HepG2 (cell line): ENCODE data around the gene TFAP2B. TPM values are rescaled to one million over a fixed set of nuclear protein-coding genes. Genes with fewer than 3 reads are reported as not detected.

Experiments
- ATAC-seq: fragments of 200-7000 bp; cut with Tn5 transposase; 3 replicates; pipeline ENCODE4 v1.9.1; 2020; ENCODE audit warnings: mild to moderate bottlenecking, moderate library complexity
- BruUV-seq: library from RNA; stranded (reverse); fragments of 400-500 nt; replicated peaks from 2 replicates; lab custom pipeline; 2021; lab: Mats Ljungman, UMichigan
- CTCF ChIA-PET: fragments of 300-600 bp; formaldehyde crosslinking; extraction: SDS; loops from one replicate; lab custom pipeline; 2021; ENCODE audit warnings: low total read pairs, inconsistent platforms, low intra/inter-chr PET ratio; lab: Yijun Ruan, JAX
- POLR2A ChIA-PET: fragments of 350-600 bp; sonication (Branson Sonifier 250); formaldehyde crosslinking; loops from one replicate; lab custom pipeline; 2020; ENCODE audit warnings: antibody characterized with exemption, inconsistent platforms; lab: Yijun Ruan, JAX
- DNase-seq: peaks from one replicate; pipeline ENCODE4 v3.0.0-alpha.2; 2015; ENCODE audit warnings: low spot score
- FAIRE-seq: peaks from 3 replicates; lab custom pipeline; 2011; peaks lifted over from hg19 to GRCh38; lab: Jason Lieb, UNC
- H2AFZ ChIP-seq: one replicate; pipeline ENCODE4 v1.6.1; 2011; ENCODE audit warnings: low read length, inconsistent platforms
- H3K27ac ChIP-seq: fragments of 300-600 bp; 3 replicates; pipeline ENCODE4 v1.8.0; 2011; ENCODE audit warnings: mixed run types, mild to moderate bottlenecking, mixed read lengths, low read length, inconsistent platforms; ENCODE audit not compliant: insufficient read depth; ENCODE audit errors: extremely low read length
- H3K27me3 ChIP-seq, 2 experiments: fragments of 200-600 bp in 1 of 2; 2 replicates in 1 of 2; 3 replicates in 1 of 2; pipeline versions ENCODE4 v1.6.0 to v1.8.0; 2011; ENCODE audit warnings: low read length in 2 of 2, mild to moderate bottlenecking in 2 of 2, moderate library complexity in 2 of 2, inconsistent platforms in 1 of 2; ENCODE audit not compliant: insufficient read depth in 2 of 2, control insufficient read depth in 1 of 2
- H3K36me3 ChIP-seq, 2 experiments: fragments of 200-600 bp in 1 of 2; replicated peaks in 1 of 2; 2 replicates in 1 of 2; 3 replicates in 1 of 2; pipeline versions ENCODE4 v1.5.1 to v1.8.0; 2011; ENCODE audit warnings: low read length in 2 of 2, inconsistent platforms in 1 of 2; ENCODE audit not compliant: insufficient read depth in 2 of 2, control insufficient read depth in 1 of 2
- H3K4me1 ChIP-seq: 2 replicates; pipeline ENCODE4 v1.5.1; 2012; ENCODE audit warnings: low read length, inconsistent platforms; ENCODE audit not compliant: insufficient read depth
- H3K4me2 ChIP-seq: 2 replicates; pipeline ENCODE4 v1.6.0; 2011; ENCODE audit warnings: low read depth, low read length, inconsistent platforms
- H3K4me3 ChIP-seq, 3 experiments: fragments of 200-600 bp in 1 of 3; sonication (generic), shearing (Covaris generic) in 1 of 3; replicated peaks in 1 of 3; 2 replicates each; pipeline ENCODE4 v1.5.1; 2011 to 2016; ENCODE audit warnings: low read length in 3 of 3, inconsistent platforms in 2 of 3, low read depth in 2 of 3, mild to moderate bottlenecking in 2 of 3, control low read depth in 1 of 3, mixed read lengths in 1 of 3; ENCODE audit not compliant: insufficient read depth in 1 of 3
- H3K79me2 ChIP-seq: one replicate; pipeline ENCODE4 v1.6.1; 2011; ENCODE audit warnings: low read length, inconsistent platforms; ENCODE audit not compliant: insufficient read depth
- H3K9ac ChIP-seq: 2 replicates; pipeline ENCODE4 v1.6.0; 2011; ENCODE audit warnings: mild to moderate bottlenecking, low read depth, low read length, inconsistent platforms; ENCODE audit not compliant: insufficient read depth
- H3K9me3 ChIP-seq: 2 replicates; pipeline ENCODE4 v1.5.1; 2012; ENCODE audit warnings: mild to moderate bottlenecking, low read length
- H4K20me1 ChIP-seq: 2 replicates; pipeline ENCODE4 v1.6.0; 2011; ENCODE audit warnings: inconsistent platforms, mild to moderate bottlenecking, low read length, moderate library complexity; ENCODE audit not compliant: insufficient read depth
- ADNP ChIP-seq: sonication (generic); formaldehyde crosslinking; IDR thresholded peaks from 2 replicates; pipeline ENCODE4 v1.4.0; 2020; ENCODE audit warnings: missing genetic modification reagents
- HES4 ChIP-seq: sonication (generic); formaldehyde crosslinking; IDR thresholded peaks from 2 replicates; pipeline ENCODE4 v1.9.0; 2021; ENCODE audit warnings: mild to moderate bottlenecking, missing genetic modification reagents, borderline replicate concordance
- KMT2A ChIP-seq: sonication (generic); formaldehyde crosslinking; IDR thresholded peaks from 2 replicates; pipeline ENCODE4 v1.4.0; 2020; ENCODE audit warnings: missing genetic modification reagents
- NKX3-1 ChIP-seq: sonication (generic); formaldehyde crosslinking; IDR thresholded peaks from 2 replicates; pipeline ENCODE4 v1.5.0; 2020; ENCODE audit warnings: missing genetic modification reagents
- PITX1 ChIP-seq: sonication (generic); formaldehyde crosslinking; IDR thresholded peaks from 2 replicates; pipeline ENCODE4 v1.5.1; 2020; ENCODE audit warnings: mild to moderate bottlenecking, missing genetic modification reagents
- PPARG ChIP-seq: conservative IDR thresholded peaks from 2 replicates; pipeline ENCODE4 v1.6.1; 2016; ENCODE audit warnings: missing biosample characterization, missing genetic modification reagents
- RAD21 ChIP-seq: fragments of 450-650 bp; formaldehyde crosslinking; IDR thresholded peaks from 2 replicates; pipeline ENCODE4 v1.5.0; 2020; ENCODE audit warnings: mild to moderate bottlenecking
- REXO4 ChIP-seq: sonication (generic); formaldehyde crosslinking; IDR thresholded peaks from 2 replicates; pipeline ENCODE4 v1.8.0; 2022; ENCODE audit warnings: missing genetic modification reagents, mild to moderate bottlenecking, borderline replicate concordance
- YEATS4 ChIP-seq: sonication (generic); formaldehyde crosslinking; IDR thresholded peaks from 2 replicates; pipeline ENCODE4 v1.4.0; 2020; ENCODE audit warnings: missing genetic modification reagents, borderline replicate concordance
- ZNF256 ChIP-seq: sonication (generic); formaldehyde crosslinking; conservative IDR thresholded peaks from 2 replicates; pipeline ENCODE4 v1.4.0; 2020; ENCODE audit warnings: missing genetic modification reagents
- ZNF317 ChIP-seq: sonication (generic); formaldehyde crosslinking; IDR thresholded peaks from 2 replicates; pipeline ENCODE4 v1.5.0; 2020; ENCODE audit warnings: mild to moderate bottlenecking, missing genetic modification reagents
- ZNF34 ChIP-seq: sonication (generic); formaldehyde crosslinking; IDR thresholded peaks from 2 replicates; pipeline ENCODE4 v1.4.0; 2020; ENCODE audit warnings: mild to moderate bottlenecking, missing genetic modification reagents, borderline replicate concordance
- ZNF839 ChIP-seq: sonication (generic); formaldehyde crosslinking; IDR thresholded peaks from 2 replicates; pipeline ENCODE4 v1.4.0; 2020; ENCODE audit warnings: missing genetic modification reagents, mild to moderate bottlenecking, borderline replicate concordance
- WGBS: methylation state at CpG from one replicate; pipeline ENCODE4 v1.1.6; 2017; ENCODE audit warnings: low lambda C conversion rate; 5-methylcytosine and 5-hydroxymethylcytosine counted together
- in situ Hi-C: cut with HindIII; loops from 2 replicates; pipeline ENCODE4 v1.10.0; 2017; ENCODE audit warnings: low pct_unique_long_range_greater_than_20kb; ENCODE audit not compliant: extremely low pct_ligation_motif_present
- intact Hi-C: fragments of 100-400 bp; cut with micrococcal nuclease; formaldehyde crosslinking; loops from one replicate; pipeline ENCODE4 v1.10.0; 2022; ENCODE audit not compliant: unreplicated experiment
- polyA plus RNA-seq, 8 experiments: library from polyadenylated mRNA; depleted of rRNA in 3 of 8; stranded (reverse) in 7 of 8; unstranded in 1 of 8; fragments of >200 nt; fragmentation: Illumina TruSeq in 4 of 8; extraction: Trizol in 4 of 8; gene quantifications; 2 replicates each; pipeline versions ENCODE4 v1.2.1 to v1.2.3, GENCODE V29; 2011 to 2016; ENCODE audit warnings: low read depth in 4 of 8, missing spikeins in 1 of 8, mixed read lengths in 1 of 8; ENCODE audit not compliant: insufficient read depth in 1 of 8
- total RNA-seq, 5 experiments: library from RNA; depleted of rRNA; stranded (reverse); fragments of >200 nt; fragmentation: Illumina TruSeq; extraction: Trizol; gene quantifications; 2 replicates each; pipeline ENCODE4 v1.2.3, GENCODE V29; 2016; ENCODE audit warnings: low read depth in 1 of 5
- TF ChIP-seq, protein P1 (sequence below): sonication (generic); formaldehyde crosslinking; IDR thresholded peaks from 2 replicates; pipeline ENCODE4 v1.5.1; 2020; ENCODE audit warnings: mild to moderate bottlenecking, missing genetic modification reagents
- TF ChIP-seq, protein P2 (sequence below): IDR thresholded peaks from 2 replicates; pipeline ENCODE4 v1.6.1; 2012; ENCODE audit warnings: low read length, improper control_type of control experiment

Gene TFAP2B
- total and polyA plus RNA-seq, 2 of the 13 experiments (the other 11 are each of a cell fraction or from before 2014, with no cell fraction given) = not detected

DNA sequence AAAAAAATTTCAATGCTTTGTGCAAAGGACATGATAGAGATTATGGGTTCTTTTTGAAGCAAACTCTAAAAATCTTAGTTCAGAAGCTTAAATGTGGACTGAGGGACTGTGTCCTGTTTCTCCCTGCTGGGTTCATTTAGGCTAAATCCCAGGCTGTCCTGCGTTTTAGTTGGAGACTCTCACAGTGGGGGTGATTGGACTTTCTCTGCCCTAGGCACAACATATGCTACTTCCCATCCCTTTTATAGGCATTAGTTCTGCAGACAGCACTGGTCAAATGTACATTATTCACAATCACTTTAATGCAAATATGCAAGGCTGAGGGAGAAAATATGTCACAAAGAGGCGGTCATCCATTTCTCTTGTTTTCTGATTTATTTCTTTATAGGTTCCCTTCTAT, 71.3 kb downstream of the TFAP2B start:
- DNase-seq (no peak), FAIRE-seq (no peak), ATAC-seq (no peak)
- intact Hi-C loops = no loop called here
- TF ChIP-seq, protein P1, sequence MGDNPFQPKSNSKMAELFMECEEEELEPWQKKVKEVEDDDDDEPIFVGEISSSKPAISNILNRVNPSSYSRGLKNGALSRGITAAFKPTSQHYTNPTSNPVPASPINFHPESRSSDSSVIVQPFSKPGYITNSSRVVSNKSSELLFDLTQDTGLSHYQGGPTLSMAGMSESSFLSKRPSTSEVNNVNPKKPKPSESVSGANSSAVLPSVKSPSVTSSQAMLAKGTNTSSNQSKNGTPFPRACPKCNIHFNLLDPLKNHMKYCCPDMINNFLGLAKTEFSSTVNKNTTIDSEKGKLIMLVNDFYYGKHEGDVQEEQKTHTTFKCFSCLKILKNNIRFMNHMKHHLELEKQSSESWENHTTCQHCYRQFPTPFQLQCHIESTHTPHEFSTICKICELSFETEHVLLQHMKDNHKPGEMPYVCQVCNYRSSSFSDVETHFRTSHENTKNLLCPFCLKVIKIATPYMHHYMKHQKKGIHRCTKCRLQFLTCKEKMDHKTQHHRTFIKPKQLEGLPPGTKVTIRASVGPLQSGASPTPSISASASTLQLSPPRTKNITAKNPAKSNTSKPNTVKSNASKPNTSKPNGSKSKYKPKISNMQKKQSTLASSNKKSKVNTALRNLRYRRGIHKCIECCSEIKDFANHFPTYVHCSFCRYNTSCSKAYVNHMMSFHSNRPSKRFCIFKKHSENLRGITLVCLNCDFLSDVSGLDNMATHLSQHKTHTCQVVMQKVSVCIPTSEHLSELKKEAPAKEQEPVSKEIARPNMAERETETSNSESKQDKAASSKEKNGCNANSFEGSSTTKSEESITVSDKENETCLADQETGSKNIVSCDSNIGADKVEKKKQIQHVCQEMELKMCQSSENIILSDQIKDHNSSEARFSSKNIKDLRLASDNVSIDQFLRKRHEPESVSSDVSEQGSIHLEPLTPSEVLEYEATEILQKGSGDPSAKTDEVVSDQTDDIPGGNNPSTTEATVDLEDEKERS (CRISPR knock-in tag) = no peak
- TF ChIP-seq PITX1 (CRISPR knock-in tag) (no peak), ADNP (CRISPR knock-in tag) (no peak), HES4 (CRISPR knock-in tag) (no peak), REXO4 (CRISPR knock-in tag) (no peak), PPARG (CRISPR knock-in tag) (no peak), ZNF256 (CRISPR knock-in tag) (no peak), RAD21 (CRISPR knock-in tag) (no peak), NKX3-1 (CRISPR knock-in tag) (no peak), KMT2A (CRISPR knock-in tag) (no peak), ZNF839 (CRISPR knock-in tag) (no peak), ZNF34 (no peak), ZNF317 (no peak), YEATS4 (no peak)
- TF ChIP-seq, protein P2, sequence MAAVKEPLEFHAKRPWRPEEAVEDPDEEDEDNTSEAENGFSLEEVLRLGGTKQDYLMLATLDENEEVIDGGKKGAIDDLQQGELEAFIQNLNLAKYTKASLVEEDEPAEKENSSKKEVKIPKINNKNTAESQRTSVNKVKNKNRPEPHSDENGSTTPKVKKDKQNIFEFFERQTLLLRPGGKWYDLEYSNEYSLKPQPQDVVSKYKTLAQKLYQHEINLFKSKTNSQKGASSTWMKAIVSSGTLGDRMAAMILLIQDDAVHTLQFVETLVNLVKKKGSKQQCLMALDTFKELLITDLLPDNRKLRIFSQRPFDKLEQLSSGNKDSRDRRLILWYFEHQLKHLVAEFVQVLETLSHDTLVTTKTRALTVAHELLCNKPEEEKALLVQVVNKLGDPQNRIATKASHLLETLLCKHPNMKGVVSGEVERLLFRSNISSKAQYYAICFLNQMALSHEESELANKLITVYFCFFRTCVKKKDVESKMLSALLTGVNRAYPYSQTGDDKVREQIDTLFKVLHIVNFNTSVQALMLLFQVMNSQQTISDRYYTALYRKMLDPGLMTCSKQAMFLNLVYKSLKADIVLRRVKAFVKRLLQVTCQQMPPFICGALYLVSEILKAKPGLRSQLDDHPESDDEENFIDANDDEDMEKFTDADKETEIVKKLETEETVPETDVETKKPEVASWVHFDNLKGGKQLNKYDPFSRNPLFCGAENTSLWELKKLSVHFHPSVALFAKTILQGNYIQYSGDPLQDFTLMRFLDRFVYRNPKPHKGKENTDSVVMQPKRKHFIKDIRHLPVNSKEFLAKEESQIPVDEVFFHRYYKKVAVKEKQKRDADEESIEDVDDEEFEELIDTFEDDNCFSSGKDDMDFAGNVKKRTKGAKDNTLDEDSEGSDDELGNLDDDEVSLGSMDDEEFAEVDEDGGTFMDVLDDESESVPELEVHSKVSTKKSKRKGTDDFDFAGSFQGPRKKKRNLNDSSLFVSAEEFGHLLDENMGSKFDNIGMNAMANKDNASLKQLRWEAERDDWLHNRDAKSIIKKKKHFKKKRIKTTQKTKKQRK = no peak
- CTCF ChIA-PET = no interaction called here
- WGBS = 15% methylated on average over 2 of the region's 2 CpGs
- Histone ChIP-seq H3K27me3 (no peaks in the 10 kb centered on the region), H3K36me3 (no peaks in the 10 kb centered on the region), H2AFZ (no peak overlapping the region), H3K4me2 (no peak overlapping the region), H3K4me3 (no peak overlapping the region), H4K20me1 (no peaks in the 10 kb centered on the region), H3K27ac (no peak overlapping the region), H3K9ac (no peak overlapping the region), H3K9me3 (no peaks in the 10 kb centered on the region), H3K4me1 (no peaks in the 10 kb centered on the region), H3K79me2 (no peaks in the 10 kb centered on the region)
- in situ Hi-C loops = no loop called here
- BruUV-seq = no TSS peak
- POLR2A ChIA-PET = no interaction called here
